SJCRH30 (cell line): Measurements from ENCODE around the gene SUN2. TPM values are rescaled to one million over a fixed set of nuclear protein-coding genes. Genes with fewer than 3 reads are reported as not detected.
A peak's percentile ranks its signal among the peaks of the same experiment; 100 is the strongest.

ENCODE experiments used
- DNase-seq, 2 experiments: peaks; one replicate each; pipeline ENCODE4 v3.0.0-alpha.2; 2015 to 2020
- H3K27ac ChIP-seq: fragments of 250-450 bp; sonication (Bioruptor Pico); 2 replicates; pipeline ENCODE4 v1.5.1; 2020; ENCODE audit warnings: mild to moderate bottlenecking, moderate library complexity
- H3K27me3 ChIP-seq: fragments of 250-450 bp; sonication (Bioruptor Pico); 2 replicates; pipeline ENCODE4 v1.5.1; 2020; ENCODE audit warnings: mild to moderate bottlenecking, moderate library complexity
- H3K36me3 ChIP-seq: fragments of 250-450 bp; sonication (Bioruptor Pico); 2 replicates; pipeline ENCODE4 v1.5.1; 2020; ENCODE audit warnings: mild to moderate bottlenecking, moderate library complexity
- H3K4me1 ChIP-seq: fragments of 250-450 bp; sonication (Bioruptor Pico); 2 replicates; pipeline ENCODE4 v1.5.1; 2020; ENCODE audit warnings: mild to moderate bottlenecking, moderate library complexity
- H3K4me3 ChIP-seq: fragments of 250-450 bp; sonication (Bioruptor Pico); 2 replicates; pipeline ENCODE4 v1.5.1; 2020; ENCODE audit warnings: mild to moderate bottlenecking, moderate library complexity
- H3K9me3 ChIP-seq: fragments of 250-450 bp; sonication (Bioruptor Pico); replicated peaks from 2 replicates; pipeline ENCODE4 v1.5.1; 2020; ENCODE audit warnings: mild to moderate bottlenecking, moderate library complexity
- total RNA-seq: library from RNA; depleted of rRNA; stranded (reverse); fragments of >200 nt; shearing (Covaris generic); gene quantifications from 2 replicates; pipeline ENCODE4 v1.2.3, GENCODE V29; 2014

The SUN2 gene
- total RNA-seq, 1 experiment from 2014 or later = 67.3 TPM

- Histone ChIP-seq H3K9me3 (no peaks in the 10 kb centered on the region), H3K36me3 (peaks cover 38% of the 10 kb centered on the region), H3K4me3 (no peak overlapping the region), H3K27me3 (no peaks in the 10 kb centered on the region), H3K27ac (no peak overlapping the region), H3K4me1 (no peaks in the 10 kb centered on the region)
- no peak for DNase-seq
Measured at GRCh38 chr22:38727530-38728451, 28.0 kb downstream of the SUN2 start.

GRCh38 chr22:38727123-38727522 lies 28.7 kb downstream of the SUN2 start:
- Histone ChIP-seq H3K27ac (no peak overlapping the region), H3K4me1 (no peaks in the 10 kb centered on the region), H3K27me3 (no peaks in the 10 kb centered on the region), H3K36me3 (peaks cover 41% of the 10 kb centered on the region), H3K9me3 (no peaks in the 10 kb centered on the region), H3K4me3 (no peak overlapping the region)
- no peak for DNase-seq

- DNase-seq = no peak
- H3K27ac ChIP-seq = no peak overlapping the region
- no peaks in the 10 kb centered on the region for H3K4me1 ChIP-seq
- no peaks in the 10 kb centered on the region for H3K9me3 ChIP-seq
- peaks cover 39% of the 10 kb centered on the region for H3K36me3 ChIP-seq
- H3K4me3 ChIP-seq = no peak overlapping the region
- no peaks in the 10 kb centered on the region for H3K27me3 ChIP-seq
Measured at GRCh38 chr22:38725900-38726655, 29.7 kb downstream of the SUN2 start.

GRCh38 chr22:38724926-38725571 lies 30.7 kb downstream of the SUN2 start:
- Histone ChIP-seq H3K9me3 (no peaks in the 10 kb centered on the region), H3K27me3 (no peaks in the 10 kb centered on the region), H3K4me3 (no peak overlapping the region), H3K36me3 (peaks cover 44% of the 10 kb centered on the region), H3K27ac (no peak overlapping the region), H3K4me1 (no peaks in the 10 kb centered on the region)
- peak in 1 of 2 experiments; percentile 44 for DNase-seq

- Histone ChIP-seq H3K4me3 (no peak overlapping the region), H3K36me3 (peaks cover 44% of the 10 kb centered on the region), H3K27ac (no peak overlapping the region), H3K9me3 (no peaks in the 10 kb centered on the region), H3K27me3 (no peaks in the 10 kb centered on the region), H3K4me1 (no peaks in the 10 kb centered on the region)
- no peak for DNase-seq
Measured at GRCh38 chr22:38724176-38724575, 31.6 kb downstream of the SUN2 start.

GRCh38 chr22:38721551-38721950 lies 34.2 kb downstream of the SUN2 start:
- no peak overlapping the region for H3K4me3 ChIP-seq
- H3K36me3 ChIP-seq = peaks cover 34% of the 10 kb centered on the region
- peaks cover 6% of the 10 kb centered on the region; the same call in 1 of the 2 replicates for H3K4me1 ChIP-seq
- no peaks in the 10 kb centered on the region for H3K27me3 ChIP-seq
- no peaks in the 10 kb centered on the region for H3K9me3 ChIP-seq
- DNase-seq = no peak
- H3K27ac ChIP-seq = no peak overlapping the region

GRCh38 chr22:38720350-38720749 lies 35.4 kb downstream of the SUN2 start:
- Histone ChIP-seq H3K36me3 (peaks cover 27% of the 10 kb centered on the region), H3K27me3 (no peaks in the 10 kb centered on the region), H3K9me3 (no peaks in the 10 kb centered on the region), H3K4me1 (peaks cover 6% of the 10 kb centered on the region; the same call in 1 of the 2 replicates), H3K27ac (no peak overlapping the region), H3K4me3 (no peak overlapping the region)
- no peak for DNase-seq

GRCh38 chr22:38719196-38719595 lies 36.6 kb downstream of the SUN2 start:
- H3K4me1 ChIP-seq = peaks cover 6% of the 10 kb centered on the region; the same call in 1 of the 2 replicates
- H3K27me3 ChIP-seq = no peaks in the 10 kb centered on the region
- H3K4me3 ChIP-seq = no peak overlapping the region
- H3K27ac ChIP-seq = no peak overlapping the region
- H3K9me3 ChIP-seq = no peaks in the 10 kb centered on the region
- no peak for DNase-seq
- H3K36me3 ChIP-seq = peaks cover 24% of the 10 kb centered on the region

GRCh38 chr22:38718414-38718813 lies 37.4 kb downstream of the SUN2 start:
- Histone ChIP-seq H3K4me1 (peaks cover 6% of the 10 kb centered on the region; the same call in 1 of the 2 replicates), H3K27me3 (no peaks in the 10 kb centered on the region), H3K9me3 (no peaks in the 10 kb centered on the region), H3K4me3 (no peak overlapping the region), H3K36me3 (peaks cover 22% of the 10 kb centered on the region), H3K27ac (no peak overlapping the region)
- peak; percentile 48 to 57 for DNase-seq

- Histone ChIP-seq H3K4me1 (peaks cover 6% of the 10 kb centered on the region; the same call in 1 of the 2 replicates), H3K36me3 (peaks cover 16% of the 10 kb centered on the region), H3K27me3 (no peaks in the 10 kb centered on the region), H3K4me3 (no peak overlapping the region), H3K9me3 (no peaks in the 10 kb centered on the region), H3K27ac (no peak overlapping the region)
- DNase-seq = no peak
Measured at GRCh38 chr22:38717244-38717643, 38.6 kb downstream of the SUN2 start.

- Histone ChIP-seq H3K27ac (no peak overlapping the region), H3K36me3 (peaks cover 11% of the 10 kb centered on the region), H3K4me1 (peaks cover 6% of the 10 kb centered on the region; the same call in 1 of the 2 replicates), H3K27me3 (no peaks in the 10 kb centered on the region), H3K9me3 (no peaks in the 10 kb centered on the region), H3K4me3 (no peak overlapping the region)
- DNase-seq = no peak
Measured at GRCh38 chr22:38716826-38717225, 39.0 kb downstream of the SUN2 start.

GRCh38 chr22:38716271-38716670 lies 39.5 kb downstream of the SUN2 start:
- no peaks in the 10 kb centered on the region for H3K9me3 ChIP-seq
- H3K27me3 ChIP-seq = no peaks in the 10 kb centered on the region
- peaks cover 8% of the 10 kb centered on the region; the same call in 1 of the 2 replicates for H3K36me3 ChIP-seq
- DNase-seq = no peak
- no peak overlapping the region for H3K27ac ChIP-seq
- H3K4me3 ChIP-seq = no peak overlapping the region
- peaks cover 6% of the 10 kb centered on the region; the same call in 1 of the 2 replicates for H3K4me1 ChIP-seq

- H3K9me3 ChIP-seq = no peaks in the 10 kb centered on the region
- H3K27ac ChIP-seq = no peak overlapping the region
- peaks cover 6% of the 10 kb centered on the region; the same call in 1 of the 2 replicates for H3K4me1 ChIP-seq
- H3K27me3 ChIP-seq = no peaks in the 10 kb centered on the region
- peaks cover 7% of the 10 kb centered on the region; the same call in 1 of the 2 replicates for H3K36me3 ChIP-seq
- no peak overlapping the region for H3K4me3 ChIP-seq
- DNase-seq = no peak
Measured at GRCh38 chr22:38715852-38716251, 39.9 kb downstream of the SUN2 start.

- DNase-seq = no peak
- H3K27me3 ChIP-seq = no peaks in the 10 kb centered on the region
- H3K9me3 ChIP-seq = no peaks in the 10 kb centered on the region
- H3K36me3 ChIP-seq = 0 out of 2 replicates have a peak, but pooled peaks cover 2% of the 10 kb centered on the region
- H3K4me1 ChIP-seq = peaks cover 6% of the 10 kb centered on the region; the same call in 1 of the 2 replicates
- H3K27ac ChIP-seq = no peak overlapping the region
- no peak overlapping the region for H3K4me3 ChIP-seq
Measured at GRCh38 chr22:38715176-38715764, 40.5 kb downstream of the SUN2 start.
